IMR-90 (cell line): ENCODE measurements around the gene AOPEP. TPM values are rescaled to one million over a fixed set of nuclear protein-coding genes. Genes with fewer than 3 reads are reported as not detected.

Experiments used
- ATAC-seq: fragments of 200-7000 bp; cut with Tn5 transposase; 2 replicates; pipeline ENCODE4 v1.9.1; 2020; ENCODE audit warnings: low read depth, mild to moderate bottlenecking, moderate library complexity
- BruUV-seq: library from RNA; stranded (reverse); fragments of 400-500 nt; replicated peaks from 2 replicates; lab custom pipeline; 2021; lab: Mats Ljungman, UMichigan
- CTCF ChIA-PET: fragments of 300-600 bp; formaldehyde crosslinking; extraction: SDS; loops from one replicate; lab custom pipeline; 2021; ENCODE audit warnings: antibody characterized with exemption; lab: Yijun Ruan, JAX
- POLR2A ChIA-PET: fragments of 300-600 bp; sonication (Branson Sonifier 250); formaldehyde crosslinking; loops from one replicate; lab custom pipeline; 2022; ENCODE audit warnings: antibody characterized with exemption; ENCODE audit not compliant: unreplicated experiment; lab: Charles Lee
- DNase-seq: peaks from one replicate; pipeline ENCODE4 v3.0.0; 2013
- H2AFZ ChIP-seq: replicated peaks from 2 replicates; pipeline ENCODE3; 2013; ENCODE audit warnings: low read length, mild to moderate bottlenecking; ENCODE audit not compliant: poor library complexity
- H2AK5ac ChIP-seq: 2 replicates; pipeline ENCODE4 v1.6.1; 2013; ENCODE audit warnings: low read depth, low read length, inconsistent platforms
- H2AK9ac ChIP-seq: replicated peaks from 2 replicates; pipeline ENCODE3; 2013; ENCODE audit warnings: mild to moderate bottlenecking, low read depth, low read length, moderate library complexity; ENCODE audit not compliant: poor library complexity
- H2BK120ac ChIP-seq: 2 replicates; pipeline ENCODE4 v1.6.1; 2013; ENCODE audit warnings: low read depth, low read length, inconsistent platforms
- H2BK15ac ChIP-seq: 3 replicates; pipeline ENCODE4 v1.6.1; 2013; ENCODE audit warnings: low read depth, low read length, inconsistent platforms
- H2BK20ac ChIP-seq: 2 replicates; pipeline ENCODE4 v1.6.1; 2013; ENCODE audit warnings: low read depth, mild to moderate bottlenecking, inconsistent platforms, low read length, moderate library complexity
- H2BK5ac ChIP-seq: 2 replicates; pipeline ENCODE4 v1.6.1; 2013; ENCODE audit warnings: mild to moderate bottlenecking, low read depth, low read length, inconsistent platforms; ENCODE audit not compliant: poor library complexity, severe bottlenecking
- H3K14ac ChIP-seq: replicated peaks from 2 replicates; pipeline ENCODE4 v1.6.1; 2013; ENCODE audit warnings: low read depth, low read length, inconsistent platforms
- H3K18ac ChIP-seq: 2 replicates; pipeline ENCODE4 v1.6.1; 2013; ENCODE audit warnings: low read depth, low read length, control low read depth
- H3K23ac ChIP-seq: 2 replicates; pipeline ENCODE4 v1.6.1; 2013; ENCODE audit warnings: low read depth, low read length, inconsistent platforms
- H3K27ac ChIP-seq: 2 replicates; pipeline ENCODE4 v1.5.1; 2013; ENCODE audit warnings: mild to moderate bottlenecking, control low read depth, low read length; ENCODE audit not compliant: insufficient read depth
- H3K27me3 ChIP-seq: 2 replicates; pipeline ENCODE4 v1.6.1; 2013; ENCODE audit warnings: low read length; ENCODE audit not compliant: control insufficient read depth, insufficient read depth
- H3K36me3 ChIP-seq: 2 replicates; pipeline ENCODE4 v1.6.1; 2013; ENCODE audit warnings: low read length, mixed read lengths; ENCODE audit not compliant: control insufficient read depth, insufficient read depth
- H3K4ac ChIP-seq: 2 replicates; pipeline ENCODE4 v1.6.1; 2013; ENCODE audit warnings: low read depth, low read length, inconsistent platforms
- H3K4me1 ChIP-seq: 2 replicates; pipeline ENCODE4 v1.6.1; 2013; ENCODE audit warnings: low read length, mixed read lengths; ENCODE audit not compliant: control insufficient read depth, insufficient read depth
- H3K4me2 ChIP-seq: 2 replicates; pipeline ENCODE4 v1.6.1; 2013; ENCODE audit warnings: low read depth, mild to moderate bottlenecking, control low read depth, low read length, moderate library complexity
- H3K4me3 ChIP-seq: 2 replicates; pipeline ENCODE4 v1.5.1; 2013; ENCODE audit warnings: low read depth, mild to moderate bottlenecking, control low read depth, low read length, moderate library complexity; ENCODE audit not compliant: insufficient read depth
- H3K56ac ChIP-seq: 2 replicates; pipeline ENCODE4 v1.6.1; 2013; ENCODE audit warnings: low read length, inconsistent platforms; ENCODE audit not compliant: insufficient read depth; ENCODE audit errors: extremely low read depth
- H3K79me1 ChIP-seq, 2 experiments: 2 replicates each; pipeline ENCODE4 v1.6.1; 2013; ENCODE audit warnings: low read length in 2 of 2, inconsistent platforms in 1 of 2, low read depth in 1 of 2
- H3K9ac ChIP-seq: 2 replicates; pipeline ENCODE4 v1.6.1; 2013; ENCODE audit warnings: low read depth, low read length, control low read depth
- H3K9me1 ChIP-seq: 2 replicates; pipeline ENCODE4 v1.6.1; 2013; ENCODE audit warnings: low read length, inconsistent platforms; ENCODE audit not compliant: insufficient read depth
- H3K9me3 ChIP-seq: 2 replicates; pipeline ENCODE4 v1.6.1; 2013; ENCODE audit warnings: low read length; ENCODE audit not compliant: control insufficient read depth, insufficient read depth
- H4K20me1 ChIP-seq: 2 replicates; pipeline ENCODE4 v1.6.1; 2013; ENCODE audit warnings: low read length, inconsistent platforms; ENCODE audit not compliant: insufficient read depth
- H4K5ac ChIP-seq: 2 replicates; pipeline ENCODE4 v1.6.1; 2013; ENCODE audit warnings: mild to moderate bottlenecking, low read depth, low read length, control low read depth
- H4K8ac ChIP-seq, 2 experiments: 2 replicates each; pipeline ENCODE4 v1.6.1; 2013; ENCODE audit warnings: low read depth in 2 of 2, low read length in 2 of 2, control low read depth in 1 of 2, inconsistent platforms in 1 of 2
- H4K91ac ChIP-seq: 2 replicates; pipeline ENCODE4 v1.6.1; 2013; ENCODE audit warnings: low read depth, low read length, inconsistent platforms; ENCODE audit not compliant: insufficient read depth
- BHLHE40 ChIP-seq: fragments of 150-350 bp; IDR thresholded peaks from 2 replicates; pipeline ENCODE4 v1.6.1; 2016; ENCODE audit warnings: mild to moderate bottlenecking, low read depth, low read length
- FOS ChIP-seq: fragments of 150-350 bp; IDR thresholded peaks from 2 replicates; pipeline ENCODE4 v1.6.1; 2016; ENCODE audit warnings: low read depth, low read length
- MXI1 ChIP-seq: IDR thresholded peaks from 2 replicates; pipeline ENCODE4 v1.6.1; 2012; ENCODE audit warnings: low read depth, mild to moderate bottlenecking, low read length, moderate library complexity, borderline replicate concordance
- NFE2L2 ChIP-seq: fragments of 150-350 bp; IDR thresholded peaks from 2 replicates; pipeline ENCODE4 v1.6.1; 2016; ENCODE audit warnings: low read depth, mild to moderate bottlenecking, low read length
- SMC3 ChIP-seq: fragments of 150-350 bp; IDR thresholded peaks from 2 replicates; pipeline ENCODE4 v1.6.1; 2016; ENCODE audit warnings: low read depth, mild to moderate bottlenecking, antibody characterized with exemption, low read length, moderate library complexity
- WGBS, 2 experiments: methylation state at CpG; one replicate each; pipeline versions ENCODE4 v1.1.5 to v1.1.7; 2013; ENCODE audit warnings: missing lambda C conversion rate in 2 of 2; ENCODE audit not compliant: insufficient read length in 1 of 2; ENCODE audit errors: extremely low coverage in 2 of 2; 5-methylcytosine and 5-hydroxymethylcytosine counted together
- dilution Hi-C: fragments of 300-500 bp; cut with HindIII; formaldehyde crosslinking; loops from one replicate; pipeline ENCODE4 v1.14.3; 2018; ENCODE audit warnings: low sequenced_read_pairs; ENCODE audit not compliant: unreplicated experiment
- in situ Hi-C: fragments of 300-500 bp; cut with MboI; formaldehyde crosslinking; loops from 3 replicates; pipeline ENCODE4 v1.14.3; 2019; ENCODE audit warnings: low sequenced_read_pairs, inconsistent platforms, mixed read lengths
- intact Hi-C: fragments of 100-400 bp; cut with micrococcal nuclease; formaldehyde crosslinking; loops from 2 replicates; pipeline ENCODE4 v1.10.0; 2022
- polyA plus RNA-seq, 3 experiments: library from polyadenylated mRNA; depleted of rRNA; stranded (reverse); fragments of >200 nt; gene quantifications; 2 replicates each; pipeline ENCODE4 v1.2.3, GENCODE V29; 2012; ENCODE audit warnings: low replicate concordance in 1 of 3
- total RNA-seq: library from RNA; depleted of rRNA; stranded (reverse); fragments of >200 nt; gene quantifications from 2 replicates; pipeline ENCODE4 v1.2.3, GENCODE V29; 2012
- TF ChIP-seq, protein P1 (sequence below): fragments of 150-350 bp; IDR thresholded peaks from 2 replicates; pipeline ENCODE4 v1.6.1; 2016; ENCODE audit warnings: low read depth, mild to moderate bottlenecking, low read length, moderate library complexity, borderline replicate concordance

Gene AOPEP
- total and polyA plus RNA-seq, 2 of the 4 experiments (the other 2 are of a cell fraction), result 34.9 to 38.7 TPM

DNA sequence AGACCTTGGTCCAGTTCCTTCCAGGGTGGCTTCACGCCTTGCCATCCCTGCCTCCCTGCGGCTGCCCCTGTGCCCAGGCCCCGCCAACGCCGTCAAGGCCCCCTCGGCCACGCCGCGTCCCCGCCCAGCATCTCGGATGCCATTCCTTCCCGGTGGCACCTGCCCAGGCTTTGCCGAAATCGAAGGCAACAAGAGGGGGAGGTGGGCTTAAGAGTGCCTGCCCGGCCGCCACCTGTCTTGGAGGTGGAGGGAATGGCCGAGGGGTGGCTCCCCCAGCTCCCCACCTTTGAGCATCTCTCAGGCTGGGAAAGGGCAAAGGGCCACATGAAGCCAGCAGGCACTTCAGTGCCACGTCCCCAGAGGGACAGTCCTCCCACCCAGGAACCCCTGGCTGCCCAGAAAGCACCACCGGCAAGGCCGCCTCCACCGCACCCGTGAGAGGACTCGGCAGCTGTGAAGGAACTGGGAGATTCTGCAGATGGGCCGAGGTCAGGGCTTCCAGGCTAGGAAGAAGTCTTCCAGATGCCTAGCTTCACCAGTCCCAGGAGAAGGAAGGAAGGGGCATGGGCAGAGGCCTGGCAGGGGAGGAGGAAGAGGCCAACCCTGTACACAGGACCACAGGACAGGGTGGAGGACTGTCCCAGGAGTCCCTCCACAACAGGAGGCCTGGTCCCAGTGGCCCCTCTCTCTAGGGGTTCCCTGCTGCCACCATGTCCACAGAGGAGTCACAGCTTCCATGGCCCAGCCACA lies 373.0 kb downstream of the AOPEP start:
- Histone ChIP-seq H2AK5ac (peak overlapping the region; percentile 60; the same call in 1 of the 2 replicates), H2BK120ac (peak overlapping the region; percentile 16; the same call in 1 of the 2 replicates), H3K27me3 (no peaks in the 10 kb centered on the region), H3K4me3 (no peak overlapping the region), H4K8ac (peak overlapping the region in 1 of 2 experiments; percentile 43; a peak in 1 of 4 replicates), H3K56ac (no peak overlapping the region), H3K4me1 (peaks cover 16% of the 10 kb centered on the region), H3K9me1 (peaks cover 26% of the 10 kb centered on the region), H3K23ac (peak overlapping the region; percentile 29; the same call in 1 of the 2 replicates), H4K91ac (no peak overlapping the region), H3K4me2 (no peak overlapping the region), H3K4ac (no peak overlapping the region; the same call in 1 of the 2 replicates), H2AFZ (no peak overlapping the region), H3K18ac (peak overlapping the region; percentile 6; the same call in 1 of the 2 replicates), H2AK9ac (peak overlapping the region; percentile 19), H2BK20ac (no peak overlapping the region), H2BK5ac (no peak overlapping the region), H3K27ac (0 out of 2 replicates have a peak overlapping the region, but pooled peaks have one; percentile 10), H3K14ac (peak overlapping the region; percentile 81), H4K20me1 (no peaks in the 10 kb centered on the region), H3K9me3 (no peaks in the 10 kb centered on the region), H4K5ac (no peak overlapping the region), H3K79me1 (peaks cover 8 to 42% of the 10 kb centered on the region in 2 experiments), H3K36me3 (peaks cover 24% of the 10 kb centered on the region; the same call in 1 of the 2 replicates), H2BK15ac (no peak overlapping the region), H3K9ac (no peak overlapping the region)
- WGBS, 2 experiments, result 100% methylated on average over 6 of the region's 24 CpGs; no CpG with 5 or more reads in 1 of the 2 experiments
- POLR2A ChIA-PET, result no interaction called here
- intact Hi-C loops, result no loop called here
- in situ Hi-C loops, result no loop called here
- CTCF ChIA-PET, result interaction anchor here (0.7 kb wide), 1 partner anchor 36 kb away, joined by 3 read pairs; no protein-coding TSS in a partner anchor
- dilution Hi-C loops, result no loop called here
- DNase-seq, result no peak
- BruUV-seq, result no TSS peak
- no peak for TF ChIP-seq BHLHE40
- TF ChIP-seq SMC3, result no peak
- no peak for TF ChIP-seq FOS
- TF ChIP-seq MXI1, result no peak
- TF ChIP-seq, protein P1, sequence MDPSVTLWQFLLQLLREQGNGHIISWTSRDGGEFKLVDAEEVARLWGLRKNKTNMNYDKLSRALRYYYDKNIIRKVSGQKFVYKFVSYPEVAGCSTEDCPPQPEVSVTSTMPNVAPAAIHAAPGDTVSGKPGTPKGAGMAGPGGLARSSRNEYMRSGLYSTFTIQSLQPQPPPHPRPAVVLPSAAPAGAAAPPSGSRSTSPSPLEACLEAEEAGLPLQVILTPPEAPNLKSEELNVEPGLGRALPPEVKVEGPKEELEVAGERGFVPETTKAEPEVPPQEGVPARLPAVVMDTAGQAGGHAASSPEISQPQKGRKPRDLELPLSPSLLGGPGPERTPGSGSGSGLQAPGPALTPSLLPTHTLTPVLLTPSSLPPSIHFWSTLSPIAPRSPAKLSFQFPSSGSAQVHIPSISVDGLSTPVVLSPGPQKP, result no peak
- no peak for TF ChIP-seq NFE2L2
- ATAC-seq, result no peak
